HCT116 (cell line): Measurements from ENCODE around the gene PCDH15. TPM values are rescaled to one million over a fixed set of nuclear protein-coding genes. Genes with fewer than 3 reads are reported as not detected.

Experiments
- ATAC-seq: fragments of 200-7000 bp; cut with Tn5 transposase; 2 replicates; pipeline ENCODE4 v1.9.1; 2020; ENCODE audit warnings: mild to moderate bottlenecking, moderate library complexity
- BruUV-seq: library from RNA; stranded (reverse); fragments of 400-500 nt; replicated peaks from 2 replicates; lab custom pipeline; 2021; lab: Mats Ljungman, UMichigan
- CTCF ChIA-PET: fragments of 300-600 bp; sonication (Branson Sonifier 250); formaldehyde crosslinking; loops from one replicate; lab custom pipeline; 2021; ENCODE audit warnings: antibody characterized with exemption; lab: Charles Lee
- POLR2A ChIA-PET: fragments of 300-600, 350-600 bp; sonication (Branson Sonifier 250); formaldehyde crosslinking; loops from one replicate; lab custom pipeline; 2021; ENCODE audit warnings: antibody characterized with exemption; lab: Charles Lee
- RAD21 ChIA-PET, 2 experiments: fragments of 300-600 bp; sonication (Branson Sonifier 250); formaldehyde crosslinking; loops; one replicate each; lab custom pipeline; 2023; ENCODE audit warnings: low total read pairs in 2 of 2; ENCODE audit not compliant: uncharacterized antibody in 2 of 2, unreplicated experiment in 2 of 2, low non-redundant PET in 1 of 2; lab: Charles Lee
- DNase-seq: peaks from one replicate; pipeline ENCODE4 v3.0.0-alpha.2; 2010; ENCODE audit warnings: low read depth, low spot score
- H2AFZ ChIP-seq: fragments of 200-600 bp; shearing (Covaris generic), sonication (generic); 2 replicates; pipeline ENCODE4 v1.6.1; 2017; ENCODE audit warnings: low read depth, mixed run types, mixed read lengths, antibody characterized with exemption, low read length; ENCODE audit not compliant: poor library complexity, severe bottlenecking
- H3K27ac ChIP-seq: 2 replicates; pipeline ENCODE4 v1.5.1; 2012; ENCODE audit warnings: low read depth, low read length
- H3K27me3 ChIP-seq: fragments of 200-600 bp; sonication (generic); 2 replicates; pipeline ENCODE4 v1.6.1; 2016; ENCODE audit warnings: mixed run types, low read length, mixed read lengths; ENCODE audit not compliant: insufficient read depth
- H3K36me3 ChIP-seq, 2 experiments: fragments of 200-500 bp in 1 of 2; fragments of 200-600 bp in 1 of 2; sonication (Bioruptor generic) in 1 of 2; sonication (generic) in 1 of 2; 2 replicates each; pipeline versions ENCODE4 v1.5.1 to v1.6.1; 2014 to 2016; ENCODE audit warnings: low read length in 2 of 2, inconsistent platforms in 1 of 2, mixed read lengths in 1 of 2, mixed run types in 1 of 2; ENCODE audit not compliant: insufficient read depth in 2 of 2, control insufficient read depth in 1 of 2
- H3K4me1 ChIP-seq, 2 experiments: fragments of 200-600 bp in 1 of 2; sonication (generic) in 1 of 2; 2 replicates each; pipeline versions ENCODE4 v1.5.1 to v1.6.1; 2012 to 2017; ENCODE audit warnings: low read length in 2 of 2, inconsistent platforms in 1 of 2, mild to moderate bottlenecking in 1 of 2, mixed read lengths in 1 of 2, mixed run types in 1 of 2, moderate library complexity in 1 of 2; ENCODE audit not compliant: insufficient read depth in 2 of 2, control insufficient read depth in 1 of 2
- H3K4me2 ChIP-seq: fragments of 200-600 bp; sonication (generic); 2 replicates; pipeline ENCODE4 v1.6.1; 2017; ENCODE audit warnings: mixed run types, low read length, mixed read lengths
- H3K4me3 ChIP-seq, 2 experiments: fragments of 200-600 bp in 1 of 2; sonication (generic) in 1 of 2; replicated peaks in 1 of 2; 2 replicates each; pipeline ENCODE4 v1.5.1; 2011 to 2016; ENCODE audit warnings: low read length in 2 of 2, control low read depth in 1 of 2, low read depth in 1 of 2, mild to moderate bottlenecking in 1 of 2, mixed read lengths in 1 of 2, mixed run types in 1 of 2
- H3K79me2 ChIP-seq: fragments of 200-600 bp; sonication (generic); 2 replicates; pipeline ENCODE4 v1.6.1; 2017; ENCODE audit warnings: mild to moderate bottlenecking, mixed run types, low read length, moderate library complexity, mixed read lengths; ENCODE audit not compliant: insufficient read depth
- H3K9ac ChIP-seq: fragments of 200-600 bp; sonication (generic); 2 replicates; pipeline ENCODE4 v1.6.1; 2016; ENCODE audit warnings: low read length, mixed read lengths
- H3K9me2 ChIP-seq: fragments of 200-600 bp; sonication (generic), shearing (Covaris generic); 2 replicates; pipeline ENCODE4 v1.6.1; 2017; ENCODE audit warnings: mixed run types, mild to moderate bottlenecking, moderate library complexity; ENCODE audit not compliant: insufficient read depth
- H3K9me3 ChIP-seq, 2 experiments: fragments of 200-500 bp in 1 of 2; fragments of 200-600 bp in 1 of 2; sonication (Bioruptor generic) in 1 of 2; sonication (generic) in 1 of 2; 2 replicates each; pipeline ENCODE4 v1.6.1; 2014 to 2017; ENCODE audit warnings: low read length in 2 of 2, mixed read lengths in 2 of 2, inconsistent platforms in 1 of 2, low read depth in 1 of 2, mild to moderate bottlenecking in 1 of 2, mixed run types in 1 of 2, moderate library complexity in 1 of 2; ENCODE audit not compliant: control insufficient read depth in 1 of 2, insufficient read depth in 1 of 2
- H4K20me1 ChIP-seq: fragments of 200-600 bp; sonication (generic), shearing (Covaris generic); 2 replicates; pipeline ENCODE4 v1.6.1; 2017; ENCODE audit warnings: mixed run types, mild to moderate bottlenecking, moderate library complexity; ENCODE audit not compliant: insufficient read depth
- ATF3 ChIP-seq: IDR thresholded peaks from 2 replicates; pipeline ENCODE4 v1.6.1; 2012
- CBX3 ChIP-seq: IDR thresholded peaks from 2 replicates; pipeline ENCODE4 v1.6.1; 2012; ENCODE audit warnings: low read depth
- CEBPB ChIP-seq: IDR thresholded peaks from 2 replicates; pipeline ENCODE4 v1.6.1; 2012; ENCODE audit warnings: low read depth
- CTCF ChIP-seq, 3 experiments: fragments of 200-600 bp in 1 of 3; sonication (generic) in 1 of 3; IDR thresholded peaks in 2 of 3; conservative IDR thresholded peaks in 1 of 3; 2 replicates each; pipeline ENCODE4 v1.5.1; 2012 to 2017; ENCODE audit warnings: low read depth in 2 of 3, low read length in 2 of 3, antibody characterized with exemption in 1 of 3, borderline replicate concordance in 1 of 3, control low read depth in 1 of 3, mild to moderate bottlenecking in 1 of 3, mixed read lengths in 1 of 3, mixed run types in 1 of 3, moderate library complexity in 1 of 3; ENCODE audit not compliant: insufficient read depth in 1 of 3
- EZH2 ChIP-seq: fragments of 200-600 bp; sonication (generic); IDR thresholded peaks from 2 replicates; pipeline ENCODE4 v1.6.1; 2017; ENCODE audit warnings: antibody characterized with exemption, mixed run types
- EZH2phosphoT487 ChIP-seq: fragments of 200-600 bp; IDR thresholded peaks from 2 replicates; pipeline ENCODE4 v1.6.1; 2018; ENCODE audit warnings: antibody characterized with exemption, borderline replicate concordance
- JUND ChIP-seq: IDR thresholded peaks from 2 replicates; pipeline ENCODE4 v1.6.1; 2012
- MAX ChIP-seq: IDR thresholded peaks from 2 replicates; pipeline ENCODE4 v1.6.1; 2012
- POLR2AphosphoS5 ChIP-seq: IDR thresholded peaks from 2 replicates; pipeline ENCODE4 v1.6.1; 2011; ENCODE audit warnings: mild to moderate bottlenecking, low read depth, low read length, moderate library complexity
- SP1 ChIP-seq: IDR thresholded peaks from 2 replicates; pipeline ENCODE4 v1.6.1; 2012; ENCODE audit warnings: low read depth
- SRF ChIP-seq: IDR thresholded peaks from 2 replicates; pipeline ENCODE4 v1.6.1; 2012; ENCODE audit warnings: low read depth
- TCF7L2 ChIP-seq: IDR thresholded peaks from 2 replicates; pipeline ENCODE4 v1.7.0; 2011; ENCODE audit warnings: borderline replicate concordance, inconsistent platforms; ENCODE audit not compliant: insufficient read depth, insufficient read length; ENCODE audit errors: extremely low read depth
- ZFX ChIP-seq: fragments of 450-650 bp; IDR thresholded peaks from 2 replicates; pipeline ENCODE4 v1.6.1; 2017
- ZNF274 ChIP-seq: fragments of 200-500 bp; sonication (Bioruptor generic); IDR thresholded peaks from 2 replicates; pipeline ENCODE4 v1.6.1; 2014; ENCODE audit warnings: mild to moderate bottlenecking, low read depth, low read length, inconsistent platforms
- intact Hi-C: fragments of 100-400 bp; cut with micrococcal nuclease; formaldehyde crosslinking; loops from 2 replicates; pipeline ENCODE4 v1.10.0; 2022
- total RNA-seq: library from RNA; stranded (reverse); gene quantifications from one replicate; pipeline ENCODE4 v1.2.1, GENCODE V29; 2021; ENCODE audit not compliant: unreplicated experiment

PCDH15 gene
- total RNA-seq, 1 experiment from 2014 or later = not detected

- Histone ChIP-seq H3K27ac (no peak overlapping the region), H3K27me3 (no peaks in the 10 kb centered on the region), H3K4me2 (no peak overlapping the region), H2AFZ (no peak overlapping the region), H3K79me2 (no peaks in the 10 kb centered on the region), H3K9me2 (no peaks in the 10 kb centered on the region), H3K9me3 (peaks cover 17 to 19% of the 10 kb centered on the region in 2 experiments; a peak in 3 of 4 replicates), H3K4me3 (no peak overlapping the region), H3K4me1 (no peaks in the 10 kb centered on the region), H3K36me3 (no peaks in the 10 kb centered on the region), H3K9ac (no peak overlapping the region), H4K20me1 (no peaks in the 10 kb centered on the region)
- intact Hi-C loops = no loop called here
- ATAC-seq (no peak), DNase-seq (no peak)
- CTCF ChIA-PET = no interaction called here
- TF ChIP-seq JUND = no peak
- TF ChIP-seq MAX = no peak
- no peak for TF ChIP-seq ATF3
- TF ChIP-seq ZNF274 = no peak
- no peak for TF ChIP-seq POLR2AphosphoS5
- no peak for TF ChIP-seq EZH2
- TF ChIP-seq SRF = no peak
- no peak for TF ChIP-seq CEBPB
- TF ChIP-seq TCF7L2 = no peak
- TF ChIP-seq SP1 = no peak
- no peak for TF ChIP-seq ZFX
- TF ChIP-seq CTCF (IDR thresholded peaks at IDR 0.05 in 2 of 3, conservative IDR thresholded peaks at IDR 0.05 in 1 of 3; ENCODE audit: borderline replicate concordance in 1 of 3, insufficient read depth in 1 of 3, low read depth in 2 of 3, low read length in 2 of 3) = no peak
- TF ChIP-seq CBX3 = no peak
- no peak for TF ChIP-seq EZH2phosphoT487
- BruUV-seq = no TSS peak
- RAD21 ChIA-PET = no interaction called here
- POLR2A ChIA-PET = no interaction called here
These were observed 187.0 kb downstream of the PCDH15 start for GRCh38 chr10:54614072-54614471.
